ENCODE measurements around the gene SNHG17.
"Not testable (repeated sequence)": the region's sequence is repeated elsewhere in the genome, so short reads cannot be mapped to it uniquely, and the experiment has no call there.

SNHG17 gene
- total RNA-seq: 55.6 to 92.9 reads per million in 2 donors

GRCh38 chr20:38434770-38435554, at the start of gene SNHG17:
Gene SNHG17, minus strand, starts transcription at chr20:38435328.
- DNase-seq: peak; percentile 78 to 97 (median 84)

DNA sequence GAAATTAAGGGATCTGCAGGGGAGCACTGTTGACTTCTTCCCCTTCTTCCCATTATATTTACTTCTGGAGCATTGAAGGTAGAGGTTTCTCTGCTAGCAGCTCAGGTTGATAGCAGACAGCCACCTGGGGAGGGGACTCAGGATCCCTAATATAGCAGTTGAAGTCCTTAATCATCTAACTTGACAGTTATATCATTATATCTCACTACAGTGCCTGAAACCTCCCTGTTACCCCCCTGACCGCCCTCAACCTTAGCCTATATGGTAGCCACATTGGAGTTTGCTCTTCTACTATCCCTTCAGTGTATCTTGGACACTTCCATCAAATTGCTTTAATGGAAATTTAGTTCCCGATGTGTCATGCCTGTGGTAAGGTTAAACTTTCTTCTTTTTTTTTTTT, 44.5 kb upstream of the SNHG17 start:
- no peak for DNase-seq

DNA sequence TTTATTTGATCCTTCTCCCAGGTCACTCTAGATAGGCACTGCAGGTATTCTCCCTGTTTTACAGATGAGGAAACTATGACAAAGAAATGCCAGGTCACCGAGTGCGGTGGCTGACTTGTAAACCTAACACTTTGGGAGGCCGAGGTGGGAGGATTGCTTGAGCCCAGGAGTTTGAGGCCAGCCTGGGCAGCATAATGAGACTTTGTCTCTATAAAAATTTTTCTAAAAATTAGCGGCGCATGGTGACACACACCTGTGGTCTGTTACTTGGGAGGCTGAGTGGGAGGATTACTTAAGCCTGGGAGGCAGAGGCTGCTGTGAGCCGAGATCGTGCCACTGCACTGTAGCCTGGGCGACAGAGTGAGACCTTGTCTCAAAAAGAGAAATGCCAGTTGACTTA, 42.6 kb upstream of the SNHG17 start:
- no peak for DNase-seq

GRCh38 chr20:38473367-38473795, 38.3 kb upstream of the SNHG17 start:
- DNase-seq: no peak

DNA sequence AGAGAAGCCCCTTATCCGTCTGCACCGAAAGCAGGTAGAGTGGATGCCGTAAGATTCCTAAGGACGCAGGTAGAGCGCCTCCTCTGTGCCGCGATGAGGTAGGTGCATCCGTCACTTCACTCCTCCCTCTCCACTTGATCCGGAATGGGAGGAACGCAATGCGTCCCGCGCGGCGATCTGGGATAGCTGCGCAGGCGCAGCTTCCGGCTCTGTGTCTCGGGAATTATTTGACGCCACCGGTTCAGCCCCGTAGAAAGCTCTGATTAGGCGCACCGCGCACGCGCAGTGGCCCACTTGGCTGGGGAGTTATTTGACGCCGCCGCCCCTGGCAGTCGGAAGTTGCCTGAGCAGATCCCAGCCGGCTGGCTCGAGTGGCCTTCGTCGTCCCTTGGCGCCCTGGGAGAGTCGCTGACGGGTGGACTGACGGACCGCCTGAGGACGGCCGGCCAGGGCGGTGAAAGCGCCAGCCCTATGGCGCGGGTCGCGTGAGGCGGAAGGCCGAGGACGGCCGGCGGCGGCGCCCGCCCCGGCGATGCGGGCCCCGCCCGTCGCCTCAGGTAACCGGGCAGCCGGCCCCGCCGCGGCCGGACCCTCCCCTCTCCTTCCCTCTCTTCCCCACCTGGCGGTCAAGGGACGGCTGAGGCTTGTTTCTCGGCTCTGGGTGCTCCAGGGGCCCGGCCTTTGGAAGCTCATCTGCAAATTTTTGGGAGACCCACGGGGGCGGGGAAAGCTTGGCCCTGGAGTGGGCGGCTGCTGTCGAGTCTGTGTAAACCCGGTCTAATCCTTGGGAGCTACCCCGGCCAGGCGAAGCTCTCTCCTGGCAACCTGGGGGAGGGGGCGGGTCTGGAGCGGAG, 37.6 kb upstream of the SNHG17 start, which contains the start of gene RALGAPB:
Gene RALGAPB (plus strand): TSS at position 331 of the 854 bp plus-strand sequence. CDS start 15,590 bp downstream, outside the sequence.
- peak; percentile 97 to 98 (median 98) for DNase-seq

DNA sequence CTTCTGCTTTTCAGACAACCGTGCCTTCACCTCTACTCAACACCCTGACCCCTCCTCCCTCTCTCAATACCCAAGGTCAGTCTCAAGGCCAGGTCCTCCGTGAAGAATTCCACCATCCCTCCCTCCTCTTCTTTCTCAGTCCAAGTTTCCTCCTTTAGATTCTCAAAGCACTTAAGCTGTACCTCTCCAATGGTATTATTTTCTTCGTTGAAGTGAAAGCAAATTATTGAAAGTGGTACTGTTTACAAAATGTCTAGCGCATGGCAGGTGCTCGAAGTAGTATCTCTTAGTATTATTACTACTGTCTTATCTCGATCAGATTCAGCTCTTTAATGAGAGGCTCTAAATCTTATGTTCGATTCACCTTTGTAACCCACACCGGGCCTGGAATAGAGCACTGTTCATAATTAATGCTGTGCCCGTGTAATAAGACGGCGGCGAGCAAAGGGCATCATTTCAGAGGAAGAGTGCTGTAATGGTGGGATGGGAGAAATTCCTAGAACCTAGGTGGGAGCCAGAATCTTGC, 36.9 kb upstream of the SNHG17 start:
- no peak for DNase-seq

DNA sequence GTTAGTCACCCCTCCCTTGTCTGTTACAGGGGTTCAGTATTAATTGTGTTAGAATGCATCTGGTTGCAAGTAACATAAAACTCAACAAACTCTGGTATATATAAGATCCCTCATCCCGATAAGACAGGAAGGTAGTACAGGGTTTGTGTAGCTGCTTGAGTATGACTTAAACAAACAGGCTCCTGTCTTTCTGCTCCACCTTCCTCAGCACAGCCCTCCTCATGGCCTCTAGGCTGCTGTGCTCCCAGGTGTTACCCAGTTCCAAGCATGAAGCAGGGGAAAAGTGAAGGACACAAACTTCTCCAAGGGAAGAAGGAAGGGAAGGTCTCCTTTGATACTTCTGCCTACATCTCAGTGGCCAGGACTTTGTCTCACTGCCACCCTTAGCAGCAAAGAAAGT, 36.1 kb upstream of the SNHG17 start:
- DNase-seq: no peak

GRCh38 chr20:38466983-38467382, 31.9 kb upstream of the SNHG17 start:
- DNase-seq: no peak

GRCh38 chr20:38466171-38466570, 31.0 kb upstream of the SNHG17 start:
- DNase-seq: no peak

DNA sequence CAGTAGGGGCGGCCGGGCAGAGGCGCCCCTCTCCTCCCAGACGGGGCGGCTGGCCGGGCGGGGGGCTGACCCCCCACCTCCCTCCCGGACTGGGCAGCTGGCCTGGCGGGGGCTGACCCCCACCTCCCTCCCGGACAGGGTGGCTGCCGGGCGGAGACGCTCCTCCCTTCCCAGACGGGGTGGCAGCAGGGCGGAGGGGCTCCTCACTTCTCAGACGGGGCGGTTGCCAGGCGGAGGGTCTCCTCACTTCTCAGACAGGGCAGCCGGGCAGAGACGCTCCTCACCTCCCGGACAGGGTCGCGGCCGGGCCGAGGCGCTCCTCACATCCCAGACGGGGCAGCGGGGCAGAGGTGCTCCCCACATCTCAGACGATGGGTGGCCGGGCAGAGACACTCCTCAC, 26.4 kb upstream of the SNHG17 start:
- not testable (repeated sequence) for DNase-seq

DNA sequence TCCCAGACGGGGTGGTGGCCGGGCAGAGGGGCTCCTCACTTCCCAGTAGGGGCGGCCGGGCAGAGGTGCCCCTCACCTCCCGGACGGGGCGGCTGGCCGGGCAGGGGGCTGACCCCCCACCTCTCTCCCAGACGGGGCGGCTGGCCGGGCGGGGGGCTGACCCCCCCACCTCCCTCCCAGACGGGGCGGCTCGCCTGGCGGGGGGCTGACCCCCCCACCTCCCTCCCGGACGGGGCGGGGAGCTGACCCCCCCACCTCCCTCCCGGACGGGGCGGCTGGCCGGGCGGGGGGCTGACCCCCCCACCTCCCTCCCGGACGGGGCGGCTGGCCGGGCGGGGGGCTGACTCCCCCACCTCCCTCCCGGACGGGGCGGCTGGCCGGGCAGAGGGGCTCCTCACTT, 26.0 kb upstream of the SNHG17 start:
- DNase-seq: not testable (repeated sequence)

- not testable (repeated sequence) for DNase-seq
These were observed 25.5 kb upstream of the SNHG17 start for GRCh38 chr20:38460631-38461030.

- DNase-seq: no peak
These were observed 25.0 kb upstream of the SNHG17 start for GRCh38 chr20:38460040-38460623.

GRCh38 chr20:38458314-38458713, 23.2 kb upstream of the SNHG17 start:
- DNase-seq: no peak

- no peak for DNase-seq
These were observed 19.7 kb upstream of the SNHG17 start for GRCh38 chr20:38454556-38455473.

GRCh38 chr20:38453941-38454340, 18.8 kb upstream of the SNHG17 start:
- no peak for DNase-seq

- DNase-seq: no peak
These were observed 17.9 kb upstream of the SNHG17 start for GRCh38 chr20:38452880-38453624.

DNA sequence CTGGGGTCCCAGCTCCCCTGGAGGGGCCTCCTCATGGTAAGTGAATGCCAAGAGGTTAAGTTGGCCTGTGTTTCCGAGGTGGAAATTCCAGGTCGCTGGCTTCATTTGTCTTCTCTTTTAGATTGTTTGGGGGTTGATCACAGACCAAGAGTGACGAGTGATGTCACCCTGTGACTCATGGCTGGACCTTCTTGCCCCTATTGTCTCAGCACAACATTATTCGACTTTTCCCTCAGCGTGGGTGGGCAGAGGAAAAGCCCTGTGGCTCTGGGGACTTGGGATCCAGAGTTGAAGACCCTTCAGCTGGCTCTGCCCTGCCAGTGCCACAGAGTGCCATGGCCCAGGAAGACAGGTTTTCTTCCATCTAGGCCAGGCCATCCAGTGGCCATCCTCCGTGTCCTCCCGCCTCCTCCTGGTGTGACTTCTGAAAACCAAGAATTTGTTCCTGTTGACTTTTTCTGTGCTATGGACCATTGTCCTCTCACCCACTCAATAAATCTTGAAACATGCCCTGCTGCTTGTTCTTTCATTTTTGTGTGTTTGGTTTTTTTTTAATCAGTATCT, 15.4 kb upstream of the SNHG17 start:
- DNase-seq: no peak

DNA sequence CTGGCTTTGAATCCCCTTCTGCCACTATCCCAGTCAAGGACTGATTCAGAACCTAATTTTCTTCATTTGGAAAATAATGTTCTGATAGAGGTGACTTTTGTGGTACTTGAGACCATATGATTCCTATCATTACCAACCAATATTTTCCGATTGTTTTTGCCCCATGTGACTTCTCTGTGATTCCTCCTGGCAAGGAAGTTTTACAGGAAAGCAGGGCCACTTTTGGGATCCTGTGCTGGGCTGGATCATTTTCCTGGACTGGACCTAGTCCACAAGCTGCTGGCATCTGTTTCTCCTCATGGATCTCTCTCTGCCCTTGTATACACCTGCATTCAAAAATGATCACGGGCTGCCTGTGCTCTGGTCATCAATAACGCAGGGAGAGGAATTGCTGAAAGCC, 13.9 kb upstream of the SNHG17 start:
- no peak for DNase-seq

GRCh38 chr20:38447931-38448675, 13.0 kb upstream of the SNHG17 start:
- no peak for DNase-seq

Data from T-helper 2 cell (primary cell).